HepG2 (cell line): ENCODE data around the gene XPO5. TPM values are rescaled to one million over a fixed set of nuclear protein-coding genes. Genes with fewer than 3 reads are reported as not detected.
A peak's percentile ranks its signal among the peaks of the same experiment; 100 is the strongest.

Source experiments
- ATF7 ChIP-seq, 2 experiments: fragments of 450-650 bp in 1 of 2; sonication (generic) in 1 of 2; formaldehyde crosslinking in 1 of 2; IDR thresholded peaks; 2 replicates each; pipeline versions ENCODE4 v1.4.0 to v1.6.1; 2016 to 2020; ENCODE audit warnings: antibody characterized with exemption in 1 of 2, mild to moderate bottlenecking in 1 of 2, missing genetic modification reagents in 1 of 2
- CBX1 ChIP-seq: IDR thresholded peaks from one replicate; pipeline ENCODE4 v1.6.1; 2016; ENCODE audit warnings: antibody characterized with exemption, low read depth
- HNRNPUL1 ChIP-seq: fragments of 200-400 bp; formaldehyde crosslinking; IDR thresholded peaks from 2 replicates; pipeline ENCODE4 v1.6.1; 2017; ENCODE audit warnings: low read depth, mild to moderate bottlenecking, low read length, moderate library complexity
- IKZF5 ChIP-seq: IDR thresholded peaks from 2 replicates; pipeline ENCODE4 v1.6.1; 2018; ENCODE audit warnings: missing genetic modification reagents, mild to moderate bottlenecking, missing compliant biosample characterization
- KDM5A ChIP-seq: fragments of 200-600 bp; sonication (generic); IDR thresholded peaks from 2 replicates; pipeline ENCODE4 v1.7.0; 2018; ENCODE audit warnings: antibody characterized with exemption, mild to moderate bottlenecking, low read length, borderline replicate concordance
- MTF1 ChIP-seq: sonication (generic); formaldehyde crosslinking; IDR thresholded peaks from 2 replicates; pipeline ENCODE4 v1.5.0; 2020; ENCODE audit warnings: missing genetic modification reagents
- NBN ChIP-seq: fragments of 450-650 bp; conservative IDR thresholded peaks from 2 replicates; pipeline ENCODE4 v1.6.1; 2017
- PHF20 ChIP-seq: sonication (generic); formaldehyde crosslinking; IDR thresholded peaks from 2 replicates; pipeline ENCODE4 v1.5.0; 2020; ENCODE audit warnings: mild to moderate bottlenecking, missing genetic modification reagents
- RXRA ChIP-seq: sonication (generic); formaldehyde crosslinking; IDR thresholded peaks from 2 replicates; pipeline ENCODE4 v1.5.1; 2020; ENCODE audit warnings: missing genetic modification reagents
- ZBTB44 ChIP-seq: sonication (generic); formaldehyde crosslinking; IDR thresholded peaks from 2 replicates; pipeline ENCODE4 v1.4.0; 2020; ENCODE audit warnings: missing genetic modification reagents
- ZFP37 ChIP-seq: sonication (generic); formaldehyde crosslinking; IDR thresholded peaks from 2 replicates; pipeline ENCODE4 v1.4.0; 2020; ENCODE audit warnings: missing genetic modification reagents, borderline replicate concordance
- ZFY ChIP-seq: sonication (generic); formaldehyde crosslinking; IDR thresholded peaks from 2 replicates; pipeline ENCODE4 v1.4.0; 2020; ENCODE audit warnings: missing genetic modification reagents
- ZNF282 ChIP-seq: fragments of 450-650 bp; IDR thresholded peaks from 2 replicates; pipeline ENCODE4 v1.6.1; 2018; ENCODE audit not compliant: partially characterized antibody
- ZNF570 ChIP-seq: sonication (generic); formaldehyde crosslinking; IDR thresholded peaks from 2 replicates; pipeline ENCODE4 v1.4.0; 2020; ENCODE audit warnings: mild to moderate bottlenecking, missing genetic modification reagents, borderline replicate concordance
- ZNF773 ChIP-seq: sonication (generic); formaldehyde crosslinking; IDR thresholded peaks from 2 replicates; pipeline ENCODE4 v1.4.0; 2020; ENCODE audit warnings: missing genetic modification reagents, borderline replicate concordance
- polyA plus RNA-seq, 8 experiments: library from polyadenylated mRNA; depleted of rRNA in 3 of 8; stranded (reverse) in 7 of 8; unstranded in 1 of 8; fragments of >200 nt; fragmentation: Illumina TruSeq in 4 of 8; extraction: Trizol in 4 of 8; gene quantifications; 2 replicates each; pipeline versions ENCODE4 v1.2.1 to v1.2.3, GENCODE V29; 2011 to 2016; ENCODE audit warnings: low read depth in 4 of 8, missing spikeins in 1 of 8, mixed read lengths in 1 of 8; ENCODE audit not compliant: insufficient read depth in 1 of 8
- total RNA-seq, 5 experiments: library from RNA; depleted of rRNA; stranded (reverse); fragments of >200 nt; fragmentation: Illumina TruSeq; extraction: Trizol; gene quantifications; 2 replicates each; pipeline ENCODE4 v1.2.3, GENCODE V29; 2016; ENCODE audit warnings: low read depth in 1 of 5
- TF ChIP-seq, protein P1 (sequence below): sonication (generic); formaldehyde crosslinking; IDR thresholded peaks from 2 replicates; pipeline ENCODE4 v1.4.0; 2020; ENCODE audit warnings: missing genetic modification reagents
- TF ChIP-seq, protein P2 (sequence below): IDR thresholded peaks from 2 replicates; pipeline ENCODE4 v1.6.1; 2012; ENCODE audit warnings: low read depth, low read length, improper control_type of control experiment
- TF ChIP-seq, protein P3 (sequence below): sonication (generic); formaldehyde crosslinking; IDR thresholded peaks from 2 replicates; pipeline ENCODE4 v1.5.0; 2020; ENCODE audit warnings: missing genetic modification reagents, mild to moderate bottlenecking, borderline replicate concordance
- TF ChIP-seq, protein P4 (sequence below): sonication (generic); formaldehyde crosslinking; IDR thresholded peaks from 2 replicates; pipeline ENCODE4 v1.4.0; 2020; ENCODE audit warnings: mild to moderate bottlenecking, low read depth, missing genetic modification reagents
- TF ChIP-seq, protein P5 (sequence below): sonication (generic); formaldehyde crosslinking; IDR thresholded peaks from 2 replicates; pipeline ENCODE4 v1.8.1; 2023; ENCODE audit warnings: mild to moderate bottlenecking, missing genetic modification reagents

XPO5 gene
- total and polyA plus RNA-seq, 2 of the 13 experiments (the other 11 are each of a cell fraction or from before 2014, with no cell fraction given): 52.2 to 68.0 TPM

DNA sequence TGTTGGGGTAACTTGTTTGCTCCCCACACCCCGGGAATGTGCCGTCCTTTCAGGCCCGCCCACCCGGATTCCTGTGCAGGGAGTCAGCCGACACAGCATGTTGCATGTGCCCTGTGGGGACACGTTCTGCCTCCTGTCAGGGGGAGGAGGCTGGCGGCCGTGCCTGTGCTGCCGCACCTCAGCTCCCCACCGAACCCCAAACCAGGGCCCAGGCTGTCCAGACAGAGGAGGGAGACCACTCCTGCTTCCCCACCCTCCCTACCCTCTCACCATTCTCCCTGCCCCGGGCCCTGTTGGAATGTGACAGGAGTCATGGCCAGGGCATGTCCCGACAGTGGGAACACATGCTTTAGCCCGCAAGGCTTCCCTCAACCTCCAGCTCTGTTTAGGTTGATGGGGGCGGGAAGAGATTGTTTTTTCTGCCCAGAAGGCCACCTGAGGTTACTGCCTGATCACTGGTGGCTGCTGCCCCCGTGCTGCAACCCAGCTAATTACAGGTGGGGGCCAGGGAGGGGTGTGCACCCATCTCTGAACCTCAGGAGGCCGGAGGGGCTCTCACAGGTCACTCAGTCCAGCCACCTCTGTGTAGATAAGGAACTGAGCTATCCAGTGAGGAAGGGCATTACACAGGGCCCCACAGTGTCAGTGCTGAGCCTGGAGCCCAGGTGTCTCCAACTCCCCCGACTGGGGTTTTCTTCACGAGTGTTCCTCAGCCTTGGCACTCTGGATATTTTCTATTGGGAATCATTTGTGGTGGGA, 79.3 kb downstream of the XPO5 start (continued):
- TF ChIP-seq IKZF5 (CRISPR knock-in tag) (peak; percentile 63; the same call in 1 of the 2 replicates), MTF1 (CRISPR knock-in tag) (no peak), ZFY (peak; percentile 40), NBN (no peak), ZNF282 (no peak), KDM5A (no peak), PHF20 (no peak), ZNF570 (no peak), CBX1 (no peak), ZNF773 (CRISPR knock-in tag) (no peak), ATF7 (IDR thresholded peaks at IDR 0.05) (no peak), ATF7 (CRISPR knock-in tag; IDR thresholded peaks at IDR 0.05) (no peak), ZFP37 (CRISPR knock-in tag) (no peak), ZBTB44 (CRISPR knock-in tag) (no peak), HNRNPUL1 (no peak), RXRA (peak; percentile 99)
- TF ChIP-seq, protein P1, sequence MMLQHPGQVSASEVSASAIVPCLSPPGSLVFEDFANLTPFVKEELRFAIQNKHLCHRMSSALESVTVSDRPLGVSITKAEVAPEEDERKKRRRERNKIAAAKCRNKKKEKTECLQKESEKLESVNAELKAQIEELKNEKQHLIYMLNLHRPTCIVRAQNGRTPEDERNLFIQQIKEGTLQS (CRISPR knock-in tag): no peak
- TF ChIP-seq, protein P2, sequence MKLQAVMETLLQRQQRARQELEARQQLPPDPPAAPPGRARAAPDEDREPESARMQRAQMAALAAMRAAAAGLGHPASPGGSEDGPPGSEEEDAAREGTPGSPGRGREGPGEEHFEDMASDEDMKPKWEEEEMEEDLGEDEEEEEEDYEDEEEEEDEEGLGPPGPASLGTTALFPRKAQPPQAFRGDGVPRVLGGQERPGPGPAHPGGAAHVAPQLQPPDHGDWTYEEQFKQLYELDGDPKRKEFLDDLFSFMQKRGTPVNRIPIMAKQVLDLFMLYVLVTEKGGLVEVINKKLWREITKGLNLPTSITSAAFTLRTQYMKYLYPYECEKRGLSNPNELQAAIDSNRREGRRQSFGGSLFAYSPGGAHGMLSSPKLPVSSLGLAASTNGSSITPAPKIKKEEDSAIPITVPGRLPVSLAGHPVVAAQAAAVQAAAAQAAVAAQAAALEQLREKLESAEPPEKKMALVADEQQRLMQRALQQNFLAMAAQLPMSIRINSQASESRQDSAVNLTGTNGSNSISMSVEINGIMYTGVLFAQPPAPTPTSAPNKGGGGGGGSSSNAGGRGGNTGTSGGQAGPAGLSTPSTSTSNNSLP: no peak
- TF ChIP-seq, protein P3, sequence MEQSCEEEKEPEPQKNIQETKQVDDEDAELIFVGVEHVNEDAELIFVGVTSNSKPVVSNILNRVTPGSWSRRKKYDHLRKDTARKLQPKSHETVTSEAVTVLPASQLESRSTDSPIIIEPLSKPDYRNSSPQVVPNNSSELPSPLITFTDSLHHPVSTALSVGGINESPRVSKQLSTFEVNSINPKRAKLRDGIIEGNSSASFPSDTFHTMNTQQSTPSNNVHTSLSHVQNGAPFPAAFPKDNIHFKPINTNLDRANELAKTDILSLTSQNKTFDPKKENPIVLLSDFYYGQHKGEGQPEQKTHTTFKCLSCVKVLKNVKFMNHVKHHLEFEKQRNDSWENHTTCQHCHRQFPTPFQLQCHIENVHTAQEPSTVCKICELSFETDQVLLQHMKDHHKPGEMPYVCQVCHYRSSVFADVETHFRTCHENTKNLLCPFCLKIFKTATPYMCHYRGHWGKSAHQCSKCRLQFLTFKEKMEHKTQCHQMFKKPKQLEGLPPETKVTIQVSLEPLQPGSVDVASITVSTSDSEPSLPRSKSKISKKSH (CRISPR knock-in tag): no peak; the same call in none of the 2 replicates
- TF ChIP-seq, protein P4, sequence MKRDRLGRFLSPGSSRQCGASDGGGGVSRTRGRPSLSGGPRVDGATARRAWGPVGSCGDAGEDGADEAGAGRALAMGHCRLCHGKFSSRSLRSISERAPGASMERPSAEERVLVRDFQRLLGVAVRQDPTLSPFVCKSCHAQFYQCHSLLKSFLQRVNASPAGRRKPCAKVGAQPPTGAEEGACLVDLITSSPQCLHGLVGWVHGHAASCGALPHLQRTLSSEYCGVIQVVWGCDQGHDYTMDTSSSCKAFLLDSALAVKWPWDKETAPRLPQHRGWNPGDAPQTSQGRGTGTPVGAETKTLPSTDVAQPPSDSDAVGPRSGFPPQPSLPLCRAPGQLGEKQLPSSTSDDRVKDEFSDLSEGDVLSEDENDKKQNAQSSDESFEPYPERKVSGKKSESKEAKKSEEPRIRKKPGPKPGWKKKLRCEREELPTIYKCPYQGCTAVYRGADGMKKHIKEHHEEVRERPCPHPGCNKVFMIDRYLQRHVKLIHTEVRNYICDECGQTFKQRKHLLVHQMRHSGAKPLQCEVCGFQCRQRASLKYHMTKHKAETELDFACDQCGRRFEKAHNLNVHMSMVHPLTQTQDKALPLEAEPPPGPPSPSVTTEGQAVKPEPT (CRISPR knock-in tag): no peak
- TF ChIP-seq, protein P5, sequence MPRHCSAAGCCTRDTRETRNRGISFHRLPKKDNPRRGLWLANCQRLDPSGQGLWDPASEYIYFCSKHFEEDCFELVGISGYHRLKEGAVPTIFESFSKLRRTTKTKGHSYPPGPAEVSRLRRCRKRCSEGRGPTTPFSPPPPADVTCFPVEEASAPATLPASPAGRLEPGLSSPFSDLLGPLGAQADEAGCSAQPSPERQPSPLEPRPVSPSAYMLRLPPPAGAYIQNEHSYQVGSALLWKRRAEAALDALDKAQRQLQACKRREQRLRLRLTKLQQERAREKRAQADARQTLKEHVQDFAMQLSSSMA (CRISPR knock-in tag): 0 out of 2 replicates have a peak, but pooled peaks have one; percentile 56
